CD4-positive, CD25-positive, alpha-beta regulatory T cell (primary cell): Measurements from ENCODE around the gene RGS9. TPM values are rescaled to one million over a fixed set of nuclear protein-coding genes. Genes with fewer than 3 reads are reported as not detected.

Source experiments
- ATAC-seq, 2 donors: fragments of 150-1000 bp; cut with Tn5 transposase; one replicate each; pipeline ENCODE4 v1.10.0; 2021; ENCODE audit warnings: low read depth in 2 of 2, moderate number of reproducible peaks in 2 of 2, moderate library complexity in 1 of 2
- DNase-seq, 3 donors: peaks; one replicate each; pipeline versions ENCODE4 v3.0.0 to v3.0.0-alpha.2; 2012 to 2022; ENCODE audit warnings: mixed read lengths in 1 of 3
- H3K27ac ChIP-seq: one replicate; pipeline ENCODE4 v1.7.0; 2013; ENCODE audit warnings: mild to moderate bottlenecking, low read length; ENCODE audit not compliant: insufficient read depth, poor library complexity, severe bottlenecking
- H3K27me3 ChIP-seq: one replicate; pipeline ENCODE4 v1.7.0; 2013; ENCODE audit warnings: low read length; ENCODE audit not compliant: control insufficient read depth, insufficient read depth
- H3K36me3 ChIP-seq: one replicate; pipeline ENCODE4 v1.7.0; 2013; ENCODE audit warnings: mild to moderate bottlenecking, low read length, moderate library complexity; ENCODE audit not compliant: control insufficient read depth, insufficient read depth
- H3K4me1 ChIP-seq: 2 replicates; pipeline ENCODE4 v1.7.0; 2013; ENCODE audit warnings: mild to moderate bottlenecking, low read length; ENCODE audit not compliant: insufficient read depth, control insufficient read depth, poor library complexity, severe bottlenecking
- H3K4me3 ChIP-seq: one replicate; pipeline ENCODE4 v1.7.0; 2013; ENCODE audit warnings: low read depth, mild to moderate bottlenecking, low read length, moderate library complexity
- H3K9me3 ChIP-seq, 2 experiments: 1 replicate in 1 of 2; 2 replicates in 1 of 2; pipeline ENCODE4 v1.7.0; 2013; ENCODE audit warnings: low read length in 2 of 2, mild to moderate bottlenecking in 1 of 2, moderate library complexity in 1 of 2; ENCODE audit not compliant: control insufficient read depth in 2 of 2
- H3K27ac Mint-ChIP-seq, 3 donors: one replicate each; pipeline ENCODE4 v1.8.0; 2020 to 2022; ENCODE audit warnings: mild to moderate bottlenecking in 3 of 3, mixed read lengths in 3 of 3, moderate library complexity in 2 of 3
- H3K27me3 Mint-ChIP-seq: one replicate; pipeline ENCODE4 v1.8.0; 2022; ENCODE audit warnings: mild to moderate bottlenecking, mixed read lengths
- H3K36me3 Mint-ChIP-seq: one replicate; pipeline ENCODE4 v1.8.0; 2020; ENCODE audit warnings: mixed read lengths
- H3K4me1 Mint-ChIP-seq, 4 donors: one replicate each; pipeline ENCODE4 v1.8.0; 2020 to 2022; ENCODE audit warnings: mixed read lengths in 4 of 4, mild to moderate bottlenecking in 1 of 4
- H3K4me3 Mint-ChIP-seq, 4 donors: one replicate each; pipeline ENCODE4 v1.8.0; 2020 to 2022; ENCODE audit warnings: mild to moderate bottlenecking in 4 of 4, mixed read lengths in 4 of 4, moderate library complexity in 3 of 4
- H3K9me3 Mint-ChIP-seq, 7 donors: one replicate each; pipeline ENCODE4 v1.8.0; 2020 to 2022; ENCODE audit warnings: mixed read lengths in 7 of 7, mild to moderate bottlenecking in 3 of 7, moderate library complexity in 2 of 7
- polyA plus RNA-seq, 4 donors: library from polyadenylated mRNA; unstranded; fragments of 300-500 nt; fragmentation: Illumina TruSeq; gene quantifications; one replicate each; pipeline ENCODE4 v1.2.3, GENCODE V29; 2021
- total RNA-seq: library from RNA; stranded (reverse); gene quantifications from one replicate; pipeline ENCODE4 v1.2.3, GENCODE V29; 2022

Gene RGS9
- total and polyA plus RNA-seq, 5 donors from 2014 or later: 0.19 to 1.7 (median 0.60) TPM

GRCh38 chr17:65226227-65226626 lies 89.1 kb downstream of the RGS9 start:
- peaks cover 9% of the 10 kb centered on the region for H3K27me3 Mint-ChIP-seq
- Histone ChIP-seq H3K36me3 (no peaks in the 10 kb centered on the region), H3K27me3 (no peaks in the 10 kb centered on the region), H3K4me3 (no peak overlapping the region), H3K27ac (no peak overlapping the region), H3K9me3 (no peaks in the 10 kb centered on the region), H3K4me1 (peaks cover 16% of the 10 kb centered on the region)
- no peak overlapping the region for H3K27ac Mint-ChIP-seq
- H3K4me3 Mint-ChIP-seq: no peak overlapping the region
- peaks cover 9 to 25% (median 20%) of the 10 kb centered on the region in 4 donors for H3K4me1 Mint-ChIP-seq
- peaks cover 0 to 1% (median 0%) of the 10 kb centered on the region in 7 donors for H3K9me3 Mint-ChIP-seq
- DNase-seq (no peak), ATAC-seq (no peak)
- no peaks in the 10 kb centered on the region for H3K36me3 Mint-ChIP-seq

- Histone ChIP-seq H3K36me3 (no peaks in the 10 kb centered on the region), H3K4me1 (peaks cover 16% of the 10 kb centered on the region), H3K27ac (no peak overlapping the region), H3K27me3 (no peaks in the 10 kb centered on the region), H3K4me3 (no peak overlapping the region), H3K9me3 (no peaks in the 10 kb centered on the region)
- peak overlapping the region in 1 of 3 donors; percentile 16 for H3K27ac Mint-ChIP-seq
- DNase-seq (no peak), ATAC-seq (no peak)
- H3K36me3 Mint-ChIP-seq: no peaks in the 10 kb centered on the region
- H3K9me3 Mint-ChIP-seq: peaks cover 0 to 1% (median 0%) of the 10 kb centered on the region in 7 donors
- peaks cover 9% of the 10 kb centered on the region for H3K27me3 Mint-ChIP-seq
- no peak overlapping the region for H3K4me3 Mint-ChIP-seq
- peaks cover 9 to 25% (median 20%) of the 10 kb centered on the region in 4 donors for H3K4me1 Mint-ChIP-seq
These were observed 90.5 kb downstream of the RGS9 start for GRCh38 chr17:65227637-65228036.

GRCh38 chr17:65228287-65228686 lies 91.1 kb downstream of the RGS9 start:
- peaks cover 0 to 2% (median 0%) of the 10 kb centered on the region in 7 donors for H3K9me3 Mint-ChIP-seq
- H3K27ac ChIP-seq: no peak overlapping the region

GRCh38 chr17:65228734-65229620 lies 91.8 kb downstream of the RGS9 start:
- Histone ChIP-seq H3K27ac (no peak overlapping the region), H3K36me3 (no peaks in the 10 kb centered on the region), H3K4me1 (peaks cover 16% of the 10 kb centered on the region), H3K27me3 (no peaks in the 10 kb centered on the region), H3K4me3 (peak overlapping the region; percentile 63), H3K9me3 (no peaks in the 10 kb centered on the region)
- DNase-seq (peak in 2 of 3 donors; percentile 39 to 68), ATAC-seq (peak; percentile 75 to 78)
- Mint-ChIP-seq H3K36me3 (no peaks in the 10 kb centered on the region), H3K9me3 (peaks cover 0 to 2% (median 0%) of the 10 kb centered on the region in 7 donors), H3K27ac (peak overlapping the region in 2 of 3 donors; percentile 71), H3K4me1 (peaks cover 9 to 25% (median 20%) of the 10 kb centered on the region in 4 donors), H3K27me3 (peaks cover 17% of the 10 kb centered on the region), H3K4me3 (peak overlapping the region; percentile 15 to 77 (median 70))

More at GRCh38 chr17:65228287-65228686, 91.1 kb downstream of the RGS9 start:
- H3K4me1 Mint-ChIP-seq: peaks cover 9 to 25% (median 20%) of the 10 kb centered on the region in 4 donors
- H3K4me1 ChIP-seq: peaks cover 16% of the 10 kb centered on the region
- ATAC-seq: no peak
- H3K27me3 ChIP-seq: no peaks in the 10 kb centered on the region
- DNase-seq: no peak
- peaks cover 10% of the 10 kb centered on the region for H3K27me3 Mint-ChIP-seq
- peak overlapping the region; percentile 63 for H3K4me3 ChIP-seq
- peak overlapping the region in 3 of 4 donors; percentile 15 to 77 (median 69) for H3K4me3 Mint-ChIP-seq
- no peaks in the 10 kb centered on the region for H3K36me3 ChIP-seq
- no peaks in the 10 kb centered on the region for H3K36me3 Mint-ChIP-seq
- H3K27ac Mint-ChIP-seq: peak overlapping the region in 1 of 3 donors; percentile 71
- H3K9me3 ChIP-seq: no peaks in the 10 kb centered on the region

- peak overlapping the region; percentile 63 for H3K4me3 ChIP-seq
- H3K9me3 ChIP-seq: no peaks in the 10 kb centered on the region
- ATAC-seq (no peak), DNase-seq (peak in 1 of 3 donors; percentile 16)
- no peak overlapping the region for H3K27ac ChIP-seq
- no peaks in the 10 kb centered on the region for H3K36me3 ChIP-seq
- H3K27ac Mint-ChIP-seq: peak overlapping the region in 1 of 3 donors; percentile 71
- peak overlapping the region in 1 of 4 donors; percentile 10 for H3K4me3 Mint-ChIP-seq
- peaks cover 9 to 25% (median 20%) of the 10 kb centered on the region in 4 donors for H3K4me1 Mint-ChIP-seq
- H3K27me3 Mint-ChIP-seq: peaks cover 22% of the 10 kb centered on the region
- H3K36me3 Mint-ChIP-seq: no peaks in the 10 kb centered on the region
- H3K27me3 ChIP-seq: no peaks in the 10 kb centered on the region
- peaks cover 0 to 2% (median 0%) of the 10 kb centered on the region in 7 donors for H3K9me3 Mint-ChIP-seq
- peaks cover 16% of the 10 kb centered on the region for H3K4me1 ChIP-seq
These were observed 92.4 kb downstream of the RGS9 start for GRCh38 chr17:65229621-65229995.

GRCh38 chr17:65230040-65230439 lies 92.9 kb downstream of the RGS9 start:
- H3K9me3 ChIP-seq: no peaks in the 10 kb centered on the region
- Mint-ChIP-seq H3K27me3 (peaks cover 22% of the 10 kb centered on the region), H3K36me3 (no peaks in the 10 kb centered on the region), H3K27ac (no peak overlapping the region), H3K9me3 (peaks cover 0 to 2% (median 0%) of the 10 kb centered on the region in 7 donors), H3K4me1 (peaks cover 9 to 25% (median 20%) of the 10 kb centered on the region in 4 donors), H3K4me3 (no peak overlapping the region)
- ATAC-seq (no peak), DNase-seq (peak in 1 of 3 donors; percentile 10)
- H3K4me1 ChIP-seq: peaks cover 16% of the 10 kb centered on the region
- no peak overlapping the region for H3K4me3 ChIP-seq
- H3K27ac ChIP-seq: no peak overlapping the region
- no peaks in the 10 kb centered on the region for H3K27me3 ChIP-seq
- H3K36me3 ChIP-seq: no peaks in the 10 kb centered on the region

GRCh38 chr17:65231086-65231485 lies 93.9 kb downstream of the RGS9 start:
- Mint-ChIP-seq H3K27ac (peak overlapping the region in 1 of 3 donors; percentile 90), H3K4me1 (peaks cover 9 to 25% (median 20%) of the 10 kb centered on the region in 4 donors), H3K9me3 (peaks cover 0 to 4% (median 1%) of the 10 kb centered on the region in 7 donors), H3K36me3 (no peaks in the 10 kb centered on the region), H3K4me3 (peak overlapping the region in 1 of 4 donors; percentile 45), H3K27me3 (peaks cover 18% of the 10 kb centered on the region)
- ATAC-seq (no peak), DNase-seq (no peak)
- H3K27me3 ChIP-seq: no peaks in the 10 kb centered on the region
- no peaks in the 10 kb centered on the region for H3K9me3 ChIP-seq
- no peaks in the 10 kb centered on the region for H3K36me3 ChIP-seq
- H3K27ac ChIP-seq: no peak overlapping the region
- H3K4me1 ChIP-seq: peaks cover 16% of the 10 kb centered on the region
- no peak overlapping the region for H3K4me3 ChIP-seq
